IPS-15b (cell line): ENCODE measurements around the gene NEGR1.
"Not testable (repeated sequence)": the region's sequence is repeated elsewhere in the genome, so short reads cannot be mapped to it uniquely, and the experiment has no call there.

ENCODE experiments used
- H3K27me3 ChIP-seq: one replicate; pipeline ENCODE4 v1.6.1; 2013; ENCODE audit warnings: low read length; ENCODE audit not compliant: control insufficient read depth, insufficient read depth
- H3K36me3 ChIP-seq: one replicate; pipeline ENCODE4 v1.6.1; 2013; ENCODE audit warnings: low read length; ENCODE audit not compliant: control insufficient read depth, insufficient read depth
- H3K4me1 ChIP-seq: one replicate; pipeline ENCODE4 v1.6.1; 2013; ENCODE audit warnings: mild to moderate bottlenecking, low read length; ENCODE audit not compliant: control insufficient read depth, insufficient read depth
- H3K4me3 ChIP-seq: one replicate; pipeline ENCODE4 v1.5.1; 2013; ENCODE audit warnings: low read depth, low read length
- H3K9ac ChIP-seq: one replicate; pipeline ENCODE4 v1.6.1; 2013; ENCODE audit warnings: low read depth, mild to moderate bottlenecking, low read length
- H3K9me3 ChIP-seq: one replicate; pipeline ENCODE4 v1.6.1; 2013; ENCODE audit warnings: mild to moderate bottlenecking, low read length; ENCODE audit not compliant: control insufficient read depth, insufficient read depth

The NEGR1 gene

GRCh38 chr1:71920556-71920955 is 361.8 kb downstream of the NEGR1 start:
- Histone ChIP-seq H3K4me1 (no peaks in the 10 kb centered on the region), H3K9ac (no peak overlapping the region), H3K4me3 (no peak overlapping the region), H3K36me3 (no peaks in the 10 kb centered on the region), H3K9me3 (no peaks in the 10 kb centered on the region), H3K27me3 (no peaks in the 10 kb centered on the region)

- Histone ChIP-seq H3K4me1 (no peaks in the 10 kb centered on the region), H3K27me3 (no peaks in the 10 kb centered on the region), H3K36me3 (no peaks in the 10 kb centered on the region), H3K9me3 (no peaks in the 10 kb centered on the region), H3K9ac (no peak overlapping the region), H3K4me3 (no peak overlapping the region)
Observed at GRCh38 chr1:71919811-71920509, 362.4 kb downstream of the NEGR1 start.

GRCh38 chr1:71918630-71919029 is 363.7 kb downstream of the NEGR1 start:
- no peaks in the 10 kb centered on the region for H3K9me3 ChIP-seq

GRCh38 chr1:71916894-71917293 is 365.4 kb downstream of the NEGR1 start:
- Histone ChIP-seq H3K9ac (no peak overlapping the region), H3K4me3 (no peak overlapping the region), H3K4me1 (no peaks in the 10 kb centered on the region), H3K9me3 (no peaks in the 10 kb centered on the region), H3K36me3 (no peaks in the 10 kb centered on the region), H3K27me3 (no peaks in the 10 kb centered on the region)

More at GRCh38 chr1:71918630-71919029, 363.7 kb downstream of the NEGR1 start:
- H3K36me3 ChIP-seq, result no peaks in the 10 kb centered on the region
- H3K4me1 ChIP-seq, result no peaks in the 10 kb centered on the region
- H3K4me3 ChIP-seq, result no peak overlapping the region
- H3K9ac ChIP-seq, result no peak overlapping the region
- H3K27me3 ChIP-seq, result no peaks in the 10 kb centered on the region

GRCh38 chr1:71914626-71915025 is 367.7 kb downstream of the NEGR1 start:
- H3K4me1 ChIP-seq, result no peaks in the 10 kb centered on the region
- H3K36me3 ChIP-seq, result no peaks in the 10 kb centered on the region
- no peaks in the 10 kb centered on the region for H3K9me3 ChIP-seq
- no peaks in the 10 kb centered on the region for H3K27me3 ChIP-seq
- no peak overlapping the region for H3K9ac ChIP-seq
- no peak overlapping the region for H3K4me3 ChIP-seq

GRCh38 chr1:71908871-71909390 is 373.4 kb downstream of the NEGR1 start:
- no peaks in the 10 kb centered on the region for H3K4me1 ChIP-seq
- H3K9me3 ChIP-seq, result no peaks in the 10 kb centered on the region
- no peak overlapping the region for H3K4me3 ChIP-seq
- H3K36me3 ChIP-seq, result no peaks in the 10 kb centered on the region
- H3K27me3 ChIP-seq, result no peaks in the 10 kb centered on the region
- no peak overlapping the region for H3K9ac ChIP-seq

- Histone ChIP-seq H3K9me3 (no peaks in the 10 kb centered on the region), H3K36me3 (no peaks in the 10 kb centered on the region), H3K27me3 (no peaks in the 10 kb centered on the region), H3K4me1 (no peaks in the 10 kb centered on the region), H3K9ac (no peak overlapping the region), H3K4me3 (no peak overlapping the region)
Observed at GRCh38 chr1:71908303-71908702, 374.0 kb downstream of the NEGR1 start.

- Histone ChIP-seq H3K27me3 (no peaks in the 10 kb centered on the region), H3K4me3 (no peak overlapping the region), H3K9me3 (no peaks in the 10 kb centered on the region), H3K9ac (no peak overlapping the region), H3K4me1 (no peaks in the 10 kb centered on the region), H3K36me3 (no peaks in the 10 kb centered on the region)
Observed at GRCh38 chr1:71899881-71900280, 382.5 kb downstream of the NEGR1 start.

GRCh38 chr1:71888166-71888565 is 394.2 kb downstream of the NEGR1 start:
- peak overlapping the region; percentile 26 for H3K4me3 ChIP-seq
- not testable (repeated sequence) for H3K4me1 ChIP-seq, H3K9me3 ChIP-seq, H3K9ac ChIP-seq, H3K27me3 ChIP-seq, H3K36me3 ChIP-seq

- H3K36me3 ChIP-seq, result no peaks in the 10 kb centered on the region
- H3K9me3 ChIP-seq, result no peaks in the 10 kb centered on the region
- H3K9ac ChIP-seq, result no peak overlapping the region
- H3K4me3 ChIP-seq, result no peak overlapping the region
- H3K4me1 ChIP-seq, result peaks cover 2% of the 10 kb centered on the region
- H3K27me3 ChIP-seq, result no peaks in the 10 kb centered on the region
Observed at GRCh38 chr1:71885171-71885570, 397.2 kb downstream of the NEGR1 start.

GRCh38 chr1:71882637-71883036 is 399.7 kb downstream of the NEGR1 start:
- no peaks in the 10 kb centered on the region for H3K9me3 ChIP-seq
- no peak overlapping the region for H3K9ac ChIP-seq
- H3K4me1 ChIP-seq, result peaks cover 2% of the 10 kb centered on the region

GRCh38 chr1:71882226-71882625 is 400.1 kb downstream of the NEGR1 start:
- H3K9me3 ChIP-seq, result no peaks in the 10 kb centered on the region
- H3K27me3 ChIP-seq, result no peaks in the 10 kb centered on the region
- no peak overlapping the region for H3K4me3 ChIP-seq
- H3K4me1 ChIP-seq, result no peaks in the 10 kb centered on the region
- no peak overlapping the region for H3K9ac ChIP-seq
- H3K36me3 ChIP-seq, result no peaks in the 10 kb centered on the region

More at GRCh38 chr1:71882637-71883036, 399.7 kb downstream of the NEGR1 start:
- Histone ChIP-seq H3K36me3 (no peaks in the 10 kb centered on the region), H3K4me3 (no peak overlapping the region), H3K27me3 (no peaks in the 10 kb centered on the region)
